HG03571 (cell line): ENCODE measurements around the gene CFAP410.
"Not testable (repeated sequence)": the region's sequence is repeated elsewhere in the genome, so short reads cannot be mapped to it uniquely, and the experiment has no call there.

Experiments used
- ATAC-seq: cut with Tn5 transposase; IDR thresholded peaks from one replicate; pipeline ENCODE4 v1.9.1; 2021; ENCODE audit not compliant: unreplicated experiment

CFAP410 gene

DNA sequence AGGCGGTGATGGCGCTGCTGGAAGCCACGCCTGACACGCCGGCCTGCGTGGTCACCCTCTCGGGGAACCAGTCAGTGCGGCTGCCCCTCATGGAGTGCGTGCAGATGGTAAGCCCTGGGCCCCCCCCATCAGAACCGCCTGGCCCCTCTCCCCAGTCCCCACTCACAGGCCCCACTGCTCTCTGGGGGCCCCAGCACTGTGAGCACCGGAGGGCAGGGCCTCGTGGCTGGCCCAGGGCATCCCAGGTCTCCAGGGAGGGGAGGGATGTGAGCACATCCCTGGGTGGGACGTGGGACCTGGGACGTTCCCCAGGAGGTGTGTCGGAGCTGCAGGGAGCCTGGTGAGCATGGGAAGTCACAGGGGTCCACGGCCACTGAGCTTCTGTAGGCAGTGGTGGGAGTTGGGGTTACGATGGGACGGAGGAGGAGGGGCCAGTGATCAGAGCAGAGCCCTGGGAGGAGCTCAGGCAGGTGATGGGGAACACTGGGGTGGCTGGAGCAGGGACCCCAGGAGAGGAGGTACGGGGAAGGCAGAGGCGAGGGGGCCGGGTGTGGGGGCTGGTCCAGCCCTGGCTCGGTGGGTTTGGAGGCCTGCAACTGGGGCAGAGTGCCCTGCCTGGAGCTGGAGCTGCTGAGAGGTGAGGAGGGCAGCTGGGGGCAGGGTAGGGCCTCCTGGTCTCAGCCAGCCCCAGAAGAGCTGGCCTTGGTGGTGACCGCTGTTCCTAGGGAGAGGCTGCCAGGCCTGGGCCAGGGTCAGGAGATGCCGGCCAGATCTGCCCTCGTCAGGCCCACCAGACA, 20.5 kb downstream of the CFAP410 start:
- ATAC-seq, result no peak

DNA sequence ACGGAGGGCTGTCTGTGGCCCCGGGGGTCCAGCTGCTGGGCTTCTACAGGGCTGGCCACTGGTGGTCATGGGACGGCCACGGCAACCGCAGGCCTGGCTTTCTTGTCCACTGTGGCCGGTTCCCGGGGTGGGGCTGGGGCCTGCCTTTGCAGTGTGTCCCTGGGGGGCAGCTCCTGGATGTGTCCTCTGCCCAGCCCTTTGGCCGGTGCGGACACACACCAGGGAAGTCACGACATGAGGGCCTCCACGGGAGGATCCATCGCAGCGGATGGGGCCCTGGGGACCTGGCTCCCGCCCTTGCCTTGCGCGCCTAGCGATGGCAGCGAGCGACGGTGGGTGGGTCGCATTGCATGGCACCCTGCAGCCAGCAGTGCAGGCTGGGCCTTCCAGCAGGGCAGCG, 21.3 kb downstream of the CFAP410 start:
- ATAC-seq, result no peak

DNA sequence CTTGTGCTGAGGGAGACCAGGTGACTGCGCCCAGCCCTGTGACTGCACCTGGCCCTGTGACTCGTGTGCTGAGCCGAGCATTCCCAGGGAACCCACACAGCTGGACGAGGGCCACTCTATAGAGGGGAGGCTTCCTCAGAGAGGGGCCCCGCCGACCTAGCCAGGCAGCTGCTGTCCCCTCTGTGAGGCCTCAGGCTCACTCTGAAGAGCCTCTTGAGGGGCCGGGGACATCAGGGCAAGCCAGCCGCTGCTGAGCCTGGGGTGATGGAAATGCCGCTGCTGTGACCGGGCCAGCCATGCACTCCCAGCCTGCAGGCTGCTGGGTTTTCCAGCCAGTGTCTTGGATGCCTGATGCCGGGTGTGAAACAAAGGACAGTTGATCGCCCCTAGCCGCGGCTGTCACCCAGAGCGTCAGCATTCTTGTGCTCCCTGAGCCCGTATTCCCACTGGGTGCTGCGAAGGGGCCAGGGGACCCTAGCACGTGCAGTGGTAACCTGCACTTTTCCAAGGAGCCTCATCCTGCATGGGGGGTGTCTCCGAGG, 21.9 kb downstream of the CFAP410 start:
- ATAC-seq, result no peak

DNA sequence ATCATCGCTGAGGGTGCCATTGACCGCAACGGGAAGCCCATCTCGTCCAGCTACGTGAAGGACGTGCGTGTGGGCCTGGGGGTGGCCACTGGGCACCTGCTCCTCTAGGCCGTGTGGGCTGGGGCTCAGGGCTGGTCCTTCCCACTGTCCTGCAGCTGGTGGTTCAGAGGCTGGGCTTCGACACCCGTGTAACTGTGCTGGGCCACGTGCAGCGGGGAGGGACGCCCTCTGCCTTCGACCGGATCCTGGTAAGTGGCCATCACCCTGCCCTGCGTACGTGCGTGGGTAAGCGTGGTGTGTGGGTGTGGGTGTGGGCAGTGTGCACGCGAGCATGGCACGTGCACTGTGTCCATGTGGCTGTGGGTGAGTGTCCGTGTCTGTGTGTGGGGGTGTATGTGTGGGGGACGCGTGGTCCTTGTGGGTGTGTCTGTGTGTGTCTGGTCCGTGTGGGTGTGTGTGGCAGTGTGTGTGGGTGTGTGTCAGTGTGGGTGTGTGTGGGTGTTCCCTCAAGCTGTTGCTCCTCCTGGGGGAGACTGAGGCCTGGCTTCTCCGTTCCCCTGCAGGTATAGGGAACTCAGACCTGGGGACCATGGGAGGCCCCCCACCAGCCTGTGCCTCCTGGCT, 22.8 kb downstream of the CFAP410 start:
- no peak for ATAC-seq

DNA sequence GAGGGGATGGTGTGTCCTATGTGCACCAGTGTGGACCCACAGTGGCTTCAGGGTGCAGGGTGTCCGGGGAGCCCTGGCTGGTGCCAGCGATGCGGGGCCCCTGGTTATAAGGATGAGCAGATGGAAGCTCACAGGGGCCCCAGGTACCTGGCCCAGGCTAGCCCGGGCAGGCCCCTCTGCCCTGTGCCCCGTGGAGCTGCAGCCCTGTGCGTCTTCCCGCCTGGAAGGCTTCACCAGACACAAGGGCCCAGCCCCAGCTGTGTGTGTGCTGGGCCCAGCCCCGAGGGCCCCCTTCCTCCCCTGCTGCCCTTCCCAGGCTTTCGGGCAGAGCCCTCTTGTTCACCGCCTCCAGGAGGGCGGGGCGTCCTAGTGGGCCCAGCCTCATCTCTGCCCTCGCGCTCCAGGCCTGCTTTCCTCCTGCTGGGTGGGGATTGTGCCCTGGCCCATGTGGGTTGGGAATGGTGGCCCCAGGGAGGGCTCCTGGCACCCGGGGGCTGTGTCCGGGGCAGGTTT, 23.4 kb downstream of the CFAP410 start:
- no peak for ATAC-seq

DNA sequence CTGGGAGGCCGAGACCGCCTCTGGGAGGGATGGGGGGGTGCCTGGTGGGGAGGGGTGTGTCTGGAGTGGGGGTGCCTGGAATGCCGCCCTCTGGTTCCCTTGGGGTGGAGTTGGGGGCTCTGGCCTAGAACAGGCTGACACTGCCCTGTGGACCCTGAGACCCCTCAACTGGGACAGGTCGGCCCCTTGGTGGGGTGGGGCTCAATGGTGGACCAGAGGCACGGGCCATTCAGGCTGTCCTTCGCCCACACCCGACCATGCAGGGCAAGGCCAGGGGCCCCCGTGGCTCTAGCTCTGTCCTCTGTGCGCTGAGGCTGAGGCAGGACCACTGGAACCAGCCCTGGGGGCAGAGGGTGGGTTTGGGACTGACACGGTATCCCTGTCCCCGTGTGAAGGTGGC, 24.6 kb downstream of the CFAP410 start:
- ATAC-seq, result no peak

DNA sequence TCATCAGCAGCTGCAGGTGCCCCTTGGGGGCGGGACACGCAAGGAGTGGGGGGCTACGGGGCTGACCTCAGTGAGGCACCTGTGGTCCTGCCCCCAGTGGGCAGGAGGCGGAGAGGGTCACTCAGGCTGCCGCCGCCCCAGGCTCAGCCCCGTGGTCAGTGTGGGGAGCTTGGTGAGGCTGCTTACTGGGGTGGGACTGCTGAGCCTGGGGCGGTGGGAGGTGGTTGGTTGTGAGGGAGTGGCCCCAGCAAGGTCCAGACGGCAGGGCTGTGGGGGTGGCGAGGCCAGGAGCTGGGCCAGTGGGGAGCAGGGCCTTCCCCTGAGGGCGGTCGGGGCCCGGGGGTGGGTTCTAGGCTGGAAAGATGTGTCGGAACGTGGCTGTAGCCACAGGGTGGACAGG, 25.1 kb downstream of the CFAP410 start:
- ATAC-seq, result no peak

DNA sequence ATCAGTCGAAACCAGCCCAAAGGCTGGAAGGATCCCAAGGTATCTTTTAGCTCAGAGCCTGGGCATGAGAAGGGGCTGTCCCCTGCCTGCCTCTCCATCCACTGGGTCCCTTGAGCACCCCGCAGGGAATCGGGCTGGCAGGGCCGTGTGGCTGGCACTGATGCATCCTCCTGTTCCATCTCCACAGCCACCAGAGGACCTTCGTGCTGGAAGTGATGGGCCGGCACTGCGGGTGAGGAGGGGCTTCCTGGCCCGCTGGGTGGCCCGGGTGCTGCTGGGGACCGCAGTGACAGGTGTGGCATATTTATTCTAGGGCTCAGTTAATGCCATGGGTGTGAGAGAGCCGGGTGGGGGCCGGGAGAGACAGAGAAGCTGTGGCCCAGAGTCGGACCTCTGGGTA, 25.7 kb downstream of the CFAP410 start:
- no peak for ATAC-seq

DNA sequence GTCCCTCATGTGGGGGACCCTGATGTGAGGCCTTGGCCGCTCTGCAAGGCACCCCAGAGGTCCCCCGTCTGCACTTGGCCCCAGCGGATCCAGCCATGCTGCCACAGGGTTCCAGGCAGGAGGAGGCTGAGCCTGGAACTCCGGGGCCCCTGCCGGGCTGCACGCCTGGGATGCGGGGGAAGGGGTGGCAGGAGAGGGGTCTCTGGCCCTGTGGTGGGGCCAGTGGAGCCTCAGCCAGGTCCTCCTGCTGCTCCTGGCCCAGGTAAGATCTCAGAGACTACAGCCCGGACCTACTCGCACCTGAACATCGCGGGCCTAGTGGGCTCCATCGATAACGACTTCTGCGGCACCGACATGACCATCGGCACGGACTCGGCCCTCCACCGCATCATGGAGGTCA, 26.5 kb downstream of the CFAP410 start:
- no peak for ATAC-seq

DNA sequence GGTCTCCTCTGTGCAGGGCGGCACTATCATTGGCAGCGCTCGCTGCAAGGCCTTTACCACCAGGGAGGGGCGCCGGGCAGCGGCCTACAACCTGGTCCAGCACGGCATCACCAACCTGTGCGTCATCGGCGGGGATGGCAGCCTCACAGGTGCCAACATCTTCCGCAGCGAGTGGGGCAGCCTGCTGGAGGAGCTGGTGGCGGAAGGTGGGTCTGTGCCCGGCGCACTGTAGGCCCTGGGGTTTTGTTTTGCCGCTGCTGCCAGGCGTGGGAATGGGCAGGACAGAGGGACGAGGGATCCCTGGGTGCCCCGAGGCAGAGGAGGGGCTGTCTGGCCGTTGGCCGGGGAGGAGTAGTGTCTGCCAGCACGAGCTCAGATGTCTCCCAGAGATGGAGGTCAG, 27.1 kb downstream of the CFAP410 start:
- no peak for ATAC-seq

GRCh38 chr21:44310628-44311507, 28.3 kb downstream of the CFAP410 start:
- no peak for ATAC-seq

DNA sequence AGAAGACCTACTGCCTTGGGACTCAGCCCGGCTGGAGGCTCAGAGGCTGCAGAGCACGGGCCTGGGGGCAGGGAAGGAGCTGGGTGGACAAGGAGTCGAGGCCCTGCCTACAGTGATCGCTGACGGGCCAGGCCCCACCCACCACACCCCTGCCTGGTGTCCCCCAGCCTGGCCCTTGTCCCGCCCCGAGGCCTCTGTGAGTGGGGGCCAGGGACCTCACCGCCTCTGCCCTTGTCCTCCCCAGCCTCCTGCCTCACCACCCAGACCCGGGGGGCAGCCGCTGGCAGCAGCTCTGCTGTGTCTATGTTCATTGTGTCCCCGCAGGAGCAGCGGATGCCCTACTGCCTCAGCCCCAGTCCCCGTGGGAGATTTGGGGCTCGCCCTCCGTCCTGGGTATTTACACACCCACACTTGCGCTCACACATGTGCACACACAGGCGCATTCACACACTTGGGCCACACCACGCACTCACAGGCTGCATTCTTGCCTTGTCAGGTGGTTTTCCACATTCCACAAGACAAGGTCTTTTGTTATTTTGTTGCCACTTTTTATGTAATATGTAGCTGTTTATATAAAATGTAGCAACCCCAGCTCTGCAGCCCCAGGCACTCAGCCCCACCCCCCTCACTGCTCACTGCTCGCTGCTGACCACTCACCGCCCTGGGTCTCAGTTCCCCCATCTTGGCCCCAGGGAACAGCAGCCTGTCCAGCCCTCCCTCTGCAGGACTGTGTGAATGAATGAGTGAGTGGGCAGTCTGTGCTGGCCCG, 32.1 kb downstream of the CFAP410 start:
- ATAC-seq, result no peak

DNA sequence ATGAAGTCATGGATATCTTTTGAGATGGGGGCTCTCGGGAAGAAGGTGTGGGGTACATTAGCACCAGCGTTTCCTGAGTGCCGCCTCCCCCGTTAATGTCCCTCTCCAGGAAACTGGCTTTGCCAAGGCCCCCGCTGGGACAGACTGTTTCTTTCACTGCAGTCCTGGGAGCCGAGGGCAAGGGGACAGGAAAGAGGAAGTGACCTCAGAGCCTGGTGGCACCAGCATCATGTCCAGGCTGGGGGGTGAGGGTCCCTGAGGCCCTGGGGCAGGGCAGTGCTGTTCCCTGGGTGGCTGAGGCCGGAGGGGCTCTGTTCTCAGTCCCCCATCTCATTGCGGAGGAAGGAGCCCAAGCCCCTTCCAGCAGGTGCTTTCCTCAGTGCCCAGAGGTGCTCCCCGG, 33.5 kb downstream of the CFAP410 start:
- no peak for ATAC-seq

- no peak for ATAC-seq
Observed at GRCh38 chr21:44304877-44305293, 34.3 kb downstream of the CFAP410 start.

DNA sequence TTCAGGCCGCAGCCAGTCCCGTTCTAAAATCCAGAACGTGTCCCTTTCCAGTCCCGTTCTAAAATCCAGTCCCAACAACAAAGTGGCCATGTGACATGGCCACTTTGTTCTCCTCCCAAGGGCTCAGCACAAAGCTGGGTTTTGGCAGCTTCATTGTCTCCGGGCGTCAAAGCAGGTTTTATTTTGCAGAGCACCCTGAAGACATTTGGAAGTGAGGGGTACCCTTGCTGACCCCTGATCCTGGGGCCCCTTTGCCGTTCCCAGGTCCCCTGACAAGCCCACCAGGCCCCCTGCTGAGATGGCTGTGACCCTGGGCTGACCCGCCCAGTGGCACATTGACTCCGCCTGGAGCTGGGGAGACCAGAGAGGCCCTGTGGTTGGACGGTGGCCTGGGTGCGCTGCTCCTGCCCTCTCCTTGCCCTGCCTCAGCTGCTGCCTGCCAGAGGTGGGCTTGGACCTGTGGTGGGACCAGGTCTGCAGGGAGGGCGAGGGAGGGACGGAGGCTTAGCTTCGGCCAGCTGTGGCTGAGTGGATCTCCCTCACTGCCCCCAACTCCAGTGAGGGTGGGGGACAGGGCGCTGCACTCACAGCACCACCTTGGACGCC, 35.1 kb downstream of the CFAP410 start:
- ATAC-seq, result no peak

DNA sequence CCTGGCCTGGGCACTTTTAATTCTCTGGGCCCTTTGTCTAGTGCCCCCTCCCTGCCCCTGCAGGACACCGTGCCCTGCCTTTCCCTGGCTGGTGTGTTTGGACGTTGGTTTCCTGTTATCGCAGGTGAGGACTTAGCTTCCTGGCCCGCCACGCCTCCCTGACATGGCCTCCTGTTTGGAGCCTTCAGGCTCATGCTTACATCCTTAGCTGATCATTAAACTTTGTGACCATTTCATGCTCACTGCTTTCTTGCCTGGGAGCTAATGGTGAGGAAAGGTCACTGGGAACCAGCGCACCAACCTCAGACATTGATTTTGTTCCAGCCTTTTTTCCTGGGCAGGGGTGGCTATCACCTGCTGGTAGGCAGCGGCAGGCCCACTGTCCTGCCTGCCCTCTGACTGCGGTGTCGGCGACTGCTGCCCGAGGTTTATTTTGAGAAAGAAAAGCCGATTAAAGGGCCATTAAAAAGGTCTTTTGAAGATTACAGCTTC, 35.7 kb downstream of the CFAP410 start:
- no peak for ATAC-seq

DNA sequence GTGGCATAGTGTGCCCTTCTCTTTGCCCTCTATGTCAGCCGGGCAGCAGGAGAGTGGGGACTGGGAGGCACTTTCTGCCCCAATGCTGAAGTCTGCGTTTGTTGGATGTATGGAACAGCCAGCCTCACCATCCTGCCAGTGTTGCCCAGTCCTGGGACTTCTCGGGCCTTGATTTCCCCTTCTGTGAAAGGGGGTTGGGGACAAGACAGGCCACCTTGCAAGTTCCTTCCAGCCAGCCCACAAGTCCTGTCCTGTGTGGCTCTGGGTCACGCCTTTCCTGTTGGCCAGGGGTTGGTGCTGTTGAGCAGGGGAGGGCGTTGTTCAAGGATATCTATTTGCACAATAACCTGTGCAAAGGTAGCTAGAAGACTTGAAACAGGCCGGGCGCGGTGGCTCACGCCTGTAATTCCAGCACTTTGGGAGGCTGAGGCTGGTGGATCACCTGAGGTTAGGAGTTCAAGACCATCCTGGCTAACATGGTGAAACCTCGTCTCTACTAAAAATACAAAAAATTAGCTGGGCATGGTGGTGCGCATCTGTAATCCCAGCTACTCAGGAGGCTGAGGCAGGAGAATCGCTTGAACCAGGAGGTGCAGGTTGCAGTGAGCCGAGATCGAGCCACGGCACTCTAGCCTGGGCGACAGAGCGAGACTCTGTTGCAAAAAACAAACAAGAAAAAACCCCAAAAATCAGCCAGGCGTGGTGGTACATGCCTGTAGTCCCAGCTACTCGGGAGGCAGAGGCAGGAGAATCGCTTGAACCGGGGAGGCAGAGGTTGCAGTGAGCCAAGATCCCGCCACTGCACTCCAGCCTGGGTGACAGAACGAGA, 36.4 kb downstream of the CFAP410 start:
- ATAC-seq, result not testable (repeated sequence)

DNA sequence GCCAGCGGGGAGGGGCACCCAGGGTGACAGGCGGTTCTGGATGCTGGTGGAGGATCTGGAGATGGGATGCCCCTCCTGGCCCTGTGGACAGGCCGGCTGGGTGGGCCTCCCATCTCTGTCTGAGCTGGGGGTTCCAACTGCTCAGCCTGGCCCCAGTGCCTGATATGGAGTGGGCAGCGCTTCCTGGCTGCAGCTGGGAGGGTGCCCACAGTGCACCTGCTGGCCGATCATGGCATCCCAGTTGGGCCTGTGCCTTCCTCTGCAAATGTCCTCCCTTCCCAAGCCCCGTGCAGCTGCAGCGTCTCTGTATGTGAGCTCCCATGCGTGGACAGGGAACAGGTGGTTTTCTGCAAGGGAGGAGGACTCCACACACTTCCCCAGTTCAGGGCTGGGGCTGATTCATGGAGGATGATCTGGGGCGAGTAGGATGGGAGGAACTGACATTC, 37.2 kb downstream of the CFAP410 start:
- no peak for ATAC-seq

DNA sequence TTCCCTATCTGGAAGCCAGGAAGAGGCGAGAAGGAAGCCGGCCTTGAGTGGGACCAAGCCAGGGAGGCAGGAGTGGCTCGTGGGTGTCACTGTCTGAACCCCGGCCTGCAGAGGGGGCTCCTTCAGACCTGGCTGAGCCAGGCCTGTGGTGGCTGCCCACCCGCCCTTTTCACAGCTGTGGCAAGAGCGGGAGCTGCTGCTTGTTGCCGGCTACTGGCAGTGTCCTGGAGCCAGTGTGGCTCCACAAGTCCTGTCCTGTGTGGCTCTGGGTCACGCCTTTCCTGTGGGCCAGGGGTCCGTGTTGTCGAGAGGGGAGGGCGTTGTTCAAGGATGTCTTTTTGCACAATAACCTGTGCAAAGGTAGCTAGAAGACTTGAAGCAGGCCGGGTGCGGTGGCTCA, 38.0 kb downstream of the CFAP410 start:
- no peak for ATAC-seq
